Stomach (tissue), 4 donors: ENCODE data around the gene NODAL.

ENCODE experiments used
- EP300 ChIP-seq: sonication (generic); formaldehyde crosslinking; IDR thresholded peaks from one replicate; pipeline ENCODE4 v1.6.1; 2017; ENCODE audit warnings: antibody characterized with exemption
- POLR2A ChIP-seq, 4 donors: fragments of 450-650 bp; IDR thresholded peaks; one replicate each; pipeline ENCODE4 v1.6.1; 2016; ENCODE audit warnings: antibody characterized with exemption in 4 of 4, control low read depth in 2 of 4, mild to moderate bottlenecking in 1 of 4, moderate library complexity in 1 of 4
- POLR2AphosphoS5 ChIP-seq, 3 donors: sonication (generic); formaldehyde crosslinking; IDR thresholded peaks; one replicate each; pipeline ENCODE4 v1.6.1; 2016; ENCODE audit warnings: antibody characterized with exemption in 3 of 3
- TF ChIP-seq, protein P1 (sequence below), 7 experiments: fragments of 450-650 bp in 4 of 7; fragments of 200-600 bp in 3 of 7; sonication (generic) in 3 of 7; IDR thresholded peaks; one replicate each; pipeline ENCODE4 v1.5.1; 2016 to 2019; ENCODE audit warnings: antibody characterized with exemption in 7 of 7, control low read depth in 2 of 7, mild to moderate bottlenecking in 1 of 7

DNA sequence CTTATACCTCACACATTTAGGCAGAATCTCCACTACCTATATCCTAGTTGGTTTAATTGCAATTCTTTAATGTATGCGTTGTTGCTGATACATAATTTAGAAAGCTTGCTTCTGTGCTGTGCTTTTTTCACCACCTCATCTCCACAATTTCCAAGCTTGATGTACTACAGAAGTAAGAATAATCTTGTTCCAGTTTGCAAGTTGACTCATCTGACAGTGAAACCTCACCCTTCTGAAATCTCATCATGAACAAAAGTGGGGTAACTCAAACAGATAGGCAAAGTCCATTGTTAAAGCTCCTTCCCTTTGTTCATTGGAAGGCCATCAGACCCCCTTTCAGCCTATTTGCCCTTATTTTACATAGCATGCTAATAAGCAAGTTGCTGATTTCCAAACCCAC lies 23.9 kb downstream of the NODAL start:
- TF ChIP-seq, protein P1, sequence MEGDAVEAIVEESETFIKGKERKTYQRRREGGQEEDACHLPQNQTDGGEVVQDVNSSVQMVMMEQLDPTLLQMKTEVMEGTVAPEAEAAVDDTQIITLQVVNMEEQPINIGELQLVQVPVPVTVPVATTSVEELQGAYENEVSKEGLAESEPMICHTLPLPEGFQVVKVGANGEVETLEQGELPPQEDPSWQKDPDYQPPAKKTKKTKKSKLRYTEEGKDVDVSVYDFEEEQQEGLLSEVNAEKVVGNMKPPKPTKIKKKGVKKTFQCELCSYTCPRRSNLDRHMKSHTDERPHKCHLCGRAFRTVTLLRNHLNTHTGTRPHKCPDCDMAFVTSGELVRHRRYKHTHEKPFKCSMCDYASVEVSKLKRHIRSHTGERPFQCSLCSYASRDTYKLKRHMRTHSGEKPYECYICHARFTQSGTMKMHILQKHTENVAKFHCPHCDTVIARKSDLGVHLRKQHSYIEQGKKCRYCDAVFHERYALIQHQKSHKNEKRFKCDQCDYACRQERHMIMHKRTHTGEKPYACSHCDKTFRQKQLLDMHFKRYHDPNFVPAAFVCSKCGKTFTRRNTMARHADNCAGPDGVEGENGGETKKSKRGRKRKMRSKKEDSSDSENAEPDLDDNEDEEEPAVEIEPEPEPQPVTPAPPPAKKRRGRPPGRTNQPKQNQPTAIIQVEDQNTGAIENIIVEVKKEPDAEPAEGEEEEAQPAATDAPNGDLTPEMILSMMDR (IDR thresholded peaks at IDR 0.05) = no peak
- TF ChIP-seq POLR2A (IDR thresholded peaks at IDR 0.05) = no peak
- no peak for TF ChIP-seq POLR2AphosphoS5 (IDR thresholded peaks at IDR 0.05)
- TF ChIP-seq EP300 = no peak
